Middle frontal gyrus (tissue), 1 donor: ENCODE results near the gene MAP4.
A peak's percentile ranks its signal among the peaks of the same experiment; 100 is the strongest.

ENCODE experiments used
- DNase-seq: peaks from one replicate; pipeline ENCODE4 v3.0.0-alpha.2; 2015; ENCODE audit warnings: low spot score; ENCODE audit errors: extremely low spot score

Gene MAP4

DNA sequence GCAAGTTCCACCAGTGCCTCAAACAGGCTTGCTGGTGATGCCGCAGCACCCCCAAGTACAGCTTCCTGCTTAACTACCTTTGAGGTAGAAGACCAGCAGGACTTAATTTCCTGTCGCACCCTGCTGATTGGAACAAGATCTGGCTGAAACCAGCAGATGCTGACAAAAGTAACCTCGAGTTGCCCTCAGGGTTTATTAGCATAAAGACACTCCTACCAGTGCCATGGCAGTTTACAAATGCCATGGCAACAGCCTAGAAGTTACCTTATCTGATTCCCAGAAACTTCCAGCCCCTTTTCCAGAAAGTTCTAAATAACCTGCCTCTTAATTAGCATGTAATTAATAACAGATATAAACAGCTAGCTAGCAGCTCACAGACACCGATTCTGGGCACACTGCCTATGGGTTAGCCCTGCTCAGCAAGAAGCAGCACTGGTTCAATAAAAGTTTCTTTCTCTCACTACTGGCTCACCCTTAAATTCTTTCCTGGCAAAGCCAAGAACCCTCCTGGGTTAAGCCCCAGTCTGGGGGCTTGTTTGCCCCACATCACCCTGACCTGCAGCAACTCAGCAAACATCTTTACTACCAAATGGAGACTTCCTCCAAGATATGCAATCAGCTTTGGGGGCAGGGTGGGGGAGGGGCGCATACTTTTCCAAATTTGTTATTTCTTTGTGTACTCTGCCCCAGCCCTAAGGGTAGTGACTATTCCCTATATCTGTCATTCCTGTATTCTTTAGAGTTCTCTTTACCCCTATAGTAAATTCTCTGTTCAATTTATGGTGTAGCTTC lies 54.2 kb downstream of the MAP4 start:
- no peak for DNase-seq

DNA sequence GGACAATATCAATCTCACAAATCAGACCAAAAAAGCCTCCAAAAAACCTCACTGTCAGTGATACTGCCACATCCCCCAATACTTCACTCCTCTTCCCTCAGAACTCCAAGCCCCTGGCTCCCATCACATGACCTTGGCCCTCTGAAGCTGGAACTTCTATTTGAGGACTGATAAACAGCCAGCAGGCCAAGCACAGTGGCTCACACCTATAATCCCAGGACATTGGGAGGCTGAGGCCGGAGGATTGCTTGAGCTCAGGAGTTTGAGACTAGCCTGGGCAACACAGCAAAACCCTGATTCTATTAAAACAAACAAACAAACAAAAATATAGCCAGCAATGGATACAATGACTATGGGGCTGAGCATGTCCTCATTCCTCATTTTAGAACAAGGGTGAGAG lies 55.2 kb downstream of the MAP4 start:
- DNase-seq = no peak

DNA sequence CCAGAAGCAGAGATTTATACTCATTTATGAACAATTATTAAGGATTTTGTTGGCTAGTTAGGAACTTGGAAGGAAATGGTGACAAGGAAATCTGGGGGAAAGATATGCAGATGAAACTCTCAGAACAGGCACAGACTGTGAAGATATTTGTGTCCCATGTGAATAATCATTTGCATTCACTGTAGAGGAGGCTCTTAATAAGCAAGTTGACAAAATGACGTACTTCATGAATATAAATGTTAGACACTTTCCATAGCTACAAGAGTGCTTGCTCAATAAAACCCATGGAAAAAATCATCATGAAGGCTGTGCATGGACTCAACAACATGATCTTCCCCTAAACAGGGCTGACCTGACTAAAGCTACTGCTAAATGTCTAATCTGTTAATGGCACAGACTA lies 59.7 kb downstream of the MAP4 start:
- DNase-seq = no peak

DNA sequence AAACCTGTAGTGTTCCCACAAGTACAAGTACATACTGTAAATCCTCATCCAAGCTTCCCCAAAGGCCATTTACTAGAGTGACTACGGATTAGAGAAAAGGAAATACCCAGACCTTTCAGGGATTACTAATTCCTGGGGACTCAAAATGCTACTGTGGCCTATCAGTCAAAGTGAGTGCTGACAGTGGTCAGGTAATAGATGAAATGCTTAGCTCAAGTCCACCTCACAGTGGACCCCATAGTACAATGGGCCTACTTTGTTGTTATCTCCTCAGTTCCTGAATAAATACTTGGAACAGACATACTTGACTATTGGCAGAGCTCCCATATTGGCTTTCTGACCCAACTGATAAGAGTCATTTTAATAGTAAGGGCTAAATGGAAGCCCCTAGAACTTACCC lies 61.6 kb downstream of the MAP4 start:
- DNase-seq = no peak

DNA sequence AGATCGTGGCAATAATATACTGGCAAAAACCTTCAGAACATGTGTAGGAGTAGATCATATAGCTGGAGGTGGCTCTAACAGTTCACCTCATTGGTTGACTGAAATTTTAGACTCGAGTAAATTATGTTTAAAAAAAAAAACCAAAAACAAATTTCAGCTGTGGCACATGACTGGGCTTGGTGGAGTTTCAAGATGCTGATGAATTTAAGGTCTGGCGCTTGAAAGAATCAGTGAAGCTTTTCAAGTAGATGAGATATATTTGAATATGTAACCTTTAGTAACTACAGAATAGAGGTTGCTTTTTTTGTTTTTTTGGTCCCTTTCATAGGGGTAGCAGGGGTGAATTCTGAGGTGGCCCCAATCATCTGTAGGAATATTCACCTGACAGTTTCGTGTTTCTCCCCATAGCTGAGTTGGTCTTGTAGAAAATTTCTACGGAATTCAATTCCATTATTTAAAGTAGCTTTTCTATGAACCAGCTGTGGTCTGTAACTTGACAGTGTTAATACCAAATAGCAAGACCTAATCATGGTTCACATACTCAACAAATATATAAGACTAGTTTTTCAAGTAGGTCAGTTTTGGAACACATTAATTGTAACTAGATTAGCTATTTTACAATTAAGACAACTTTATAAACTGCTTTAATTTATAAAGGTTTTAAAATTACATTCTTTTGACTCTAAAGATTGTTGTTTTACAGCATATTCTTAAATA lies 65.6 kb downstream of the MAP4 start:
- DNase-seq = no peak

DNA sequence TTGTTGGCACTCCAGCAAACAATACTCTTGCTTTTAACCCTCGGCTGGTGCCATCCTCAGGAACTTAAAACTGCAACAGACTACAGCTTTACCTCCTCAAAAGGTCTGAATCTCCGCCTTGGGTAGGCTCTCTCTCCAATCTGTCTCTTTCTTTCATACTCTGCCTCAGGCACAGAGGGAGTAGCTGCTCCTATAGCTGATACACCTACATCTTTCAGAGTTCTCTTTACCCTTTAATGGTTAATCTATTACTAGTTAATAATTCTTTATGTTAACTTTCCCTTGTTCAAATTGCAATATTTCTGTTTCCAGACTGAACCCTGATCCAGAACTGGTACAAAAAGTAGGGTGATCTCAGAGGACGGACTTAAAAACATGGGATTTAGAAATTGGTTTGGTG lies 66.2 kb downstream of the MAP4 start:
- no peak for DNase-seq

DNA sequence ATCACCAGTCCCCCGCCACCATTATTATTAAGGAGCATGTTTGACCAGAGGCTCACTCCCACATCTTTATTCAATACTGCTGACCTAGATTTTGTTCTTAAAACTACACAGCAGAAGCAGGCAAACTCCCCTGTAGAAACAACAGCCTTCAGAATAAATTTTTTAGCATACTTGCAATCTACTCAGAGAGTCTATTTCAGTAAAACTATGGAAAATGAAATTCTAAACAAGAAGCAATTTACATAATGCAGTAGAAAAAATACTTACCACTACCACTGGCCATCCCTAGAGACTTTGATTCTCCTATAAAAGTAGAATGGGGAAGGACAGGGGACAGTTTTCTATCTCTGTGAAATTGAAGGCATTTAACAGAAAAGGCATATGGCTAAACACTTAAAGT lies 76.0 kb downstream of the MAP4 start:
- no peak for DNase-seq

DNA sequence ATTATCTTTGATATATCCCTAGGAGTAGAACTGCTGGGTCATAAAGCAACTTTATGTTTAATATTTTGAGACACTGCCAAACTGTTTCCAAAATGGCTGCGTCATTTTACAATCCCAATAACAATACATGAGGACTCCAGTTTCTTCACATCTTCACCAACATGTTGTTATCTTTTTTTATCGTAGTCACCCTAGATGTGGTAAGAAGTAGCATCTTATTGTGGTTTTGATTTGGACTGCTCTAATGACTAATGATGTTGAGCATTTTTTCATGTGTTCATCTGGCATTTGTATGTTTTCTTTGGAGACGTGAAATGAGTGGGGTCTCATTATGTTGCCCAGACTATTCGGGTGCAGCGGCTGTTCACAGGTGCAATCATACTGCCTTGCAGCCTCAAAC lies 83.8 kb downstream of the MAP4 start:
- DNase-seq = no peak

DNA sequence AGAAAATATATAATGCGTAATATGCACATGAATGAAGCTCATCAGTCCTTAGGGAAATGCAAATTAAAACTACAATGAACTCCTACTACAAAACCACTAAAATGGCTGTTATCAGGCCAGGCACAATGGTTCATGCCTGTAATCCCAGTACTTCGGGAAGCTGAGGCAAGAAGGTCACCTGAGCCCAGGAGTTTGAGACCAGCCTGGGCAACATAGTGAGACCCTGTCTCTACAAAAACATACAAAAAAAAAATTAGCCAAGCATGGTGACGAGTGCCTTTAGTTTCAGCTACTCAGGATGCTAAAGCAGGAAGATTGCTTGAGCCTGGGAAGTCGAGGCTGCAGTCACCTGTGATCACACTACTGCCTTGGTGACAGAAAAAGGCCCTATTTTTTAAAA lies 85.2 kb downstream of the MAP4 start:
- DNase-seq = no peak

DNA sequence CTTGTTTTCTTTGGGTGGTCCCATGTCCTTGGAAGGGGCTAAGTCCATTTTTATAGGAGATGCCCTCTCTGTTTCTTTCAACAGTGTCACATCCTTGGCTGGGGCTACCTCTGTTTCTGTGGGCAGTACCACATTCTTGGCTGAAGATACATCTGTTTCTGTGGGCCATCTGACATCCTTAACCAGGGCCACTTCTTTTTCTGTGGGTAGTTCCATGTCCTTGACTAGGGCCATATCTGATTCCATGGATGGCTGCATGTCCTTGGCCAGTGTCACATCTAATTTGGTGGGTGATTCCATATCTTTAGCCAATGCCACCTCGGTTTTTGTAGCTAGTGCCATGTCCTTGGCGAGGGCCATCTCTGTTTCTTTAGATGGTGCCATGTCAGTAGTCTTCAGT lies 99.5 kb downstream of the MAP4 start:
- DNase-seq = no peak

DNA sequence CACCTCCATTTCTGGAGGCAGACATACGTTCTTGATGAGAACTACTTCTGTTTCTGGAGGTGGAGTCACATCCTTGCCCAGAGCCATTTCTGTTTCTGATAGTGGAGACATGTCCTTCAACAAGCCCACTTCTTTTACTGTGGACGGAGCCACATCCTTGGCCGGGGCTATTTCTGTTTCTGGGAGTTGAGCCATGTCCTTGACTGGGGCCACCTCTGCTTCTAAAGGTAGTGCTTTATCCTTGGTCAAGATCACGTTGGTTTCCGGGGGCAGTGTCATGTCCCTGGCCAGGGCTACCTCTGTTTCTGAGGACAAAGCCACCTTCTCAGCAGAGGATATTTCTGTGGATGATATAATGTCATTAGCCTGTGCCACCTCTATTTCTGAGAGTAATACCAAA lies 100.0 kb downstream of the MAP4 start:
- no peak for DNase-seq

DNA sequence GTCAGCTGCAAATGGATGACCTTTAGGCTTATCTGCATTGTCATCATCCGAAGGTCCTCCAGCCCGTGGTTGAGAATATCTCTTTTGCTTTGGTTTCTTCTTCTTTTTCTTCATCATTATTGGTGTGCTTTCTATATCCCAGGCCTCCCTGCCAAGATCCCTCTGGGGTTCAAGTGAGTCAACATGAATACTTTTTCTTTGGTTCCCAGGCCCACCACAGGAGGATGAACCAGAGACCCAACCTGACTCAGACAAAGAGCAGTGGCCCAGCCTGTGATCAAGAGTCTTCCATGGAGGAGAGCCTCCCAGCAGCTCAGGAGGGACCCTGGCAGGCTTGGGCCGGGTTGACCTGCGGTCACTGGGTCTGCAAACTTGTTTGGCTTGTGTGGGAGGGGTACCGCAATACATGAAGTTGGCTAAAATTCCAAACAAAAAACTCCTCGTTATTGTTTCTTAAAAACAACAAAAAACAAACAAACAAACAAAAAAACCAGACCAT lies 104.2 kb downstream of the MAP4 start:
- no peak for DNase-seq

DNA sequence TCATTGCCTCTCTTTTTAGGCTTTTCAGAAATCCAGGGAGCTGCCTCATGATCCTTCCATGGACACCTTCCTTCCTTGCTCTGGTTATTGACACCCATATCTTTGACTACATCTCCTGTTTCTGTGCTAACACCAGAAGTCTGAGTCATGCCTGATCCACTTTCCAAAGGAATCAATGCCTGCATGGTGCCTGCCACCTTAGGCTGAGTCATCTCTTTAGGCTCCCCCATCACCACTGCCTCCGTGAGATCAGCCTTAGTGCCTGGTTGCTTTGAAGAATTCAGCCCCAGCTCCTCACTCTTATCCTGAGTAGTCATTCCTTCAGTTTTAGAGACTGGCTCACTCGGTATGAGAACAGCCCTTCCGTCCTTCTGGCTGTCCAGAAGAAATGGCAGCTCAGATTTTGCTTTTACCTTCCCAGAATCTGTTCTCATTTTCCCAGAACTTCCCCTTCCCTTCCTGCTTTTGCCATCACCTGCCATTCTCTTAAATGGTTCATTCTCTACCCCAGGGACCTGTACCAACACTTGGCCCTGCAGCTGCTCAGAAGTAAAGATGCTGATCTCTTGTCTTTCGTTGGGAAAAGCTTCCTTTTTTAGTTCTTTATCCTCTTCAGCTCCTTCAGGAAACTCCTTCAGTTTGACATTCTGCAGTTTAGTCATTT lies 105.3 kb downstream of the MAP4 start:
- no peak for DNase-seq

DNA sequence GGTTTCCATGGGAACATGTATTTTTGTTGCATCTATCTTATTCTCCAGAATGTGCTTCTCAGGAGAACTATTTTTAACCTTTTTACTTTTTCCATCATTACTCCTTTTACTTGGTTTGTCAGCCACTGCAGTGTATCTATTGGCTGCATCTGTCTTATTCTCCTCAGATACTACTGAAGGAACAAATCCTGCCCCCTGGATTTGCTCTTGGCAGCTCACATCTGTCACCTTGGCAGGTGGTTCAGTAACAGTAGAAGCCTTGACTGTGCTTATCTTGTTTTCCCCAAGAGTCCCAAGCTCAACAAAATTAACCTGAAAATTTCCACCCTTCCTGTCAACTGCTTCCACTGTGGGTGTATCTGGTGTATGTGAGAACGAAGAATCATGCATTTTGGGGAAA lies 106.0 kb downstream of the MAP4 start:
- DNase-seq = no peak

DNA sequence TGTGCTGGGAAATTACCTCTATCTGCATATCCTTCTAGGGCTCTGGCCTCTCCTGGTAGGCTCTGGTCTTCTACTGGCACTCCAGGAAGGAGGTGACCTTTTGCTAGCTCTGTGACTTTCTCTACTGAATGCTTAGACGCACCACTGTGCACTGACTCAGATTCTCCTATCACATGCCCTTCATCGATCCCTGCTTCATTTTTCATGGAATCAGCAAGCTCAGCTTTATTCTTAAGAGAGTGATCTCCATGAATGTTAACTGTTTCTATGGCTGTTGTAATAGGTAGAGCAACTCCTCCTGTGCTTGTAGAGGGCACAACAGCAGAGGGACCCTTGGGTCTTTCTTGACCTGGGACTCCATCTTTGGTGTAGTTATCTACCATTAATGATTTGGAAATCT lies 106.6 kb downstream of the MAP4 start:
- no peak for DNase-seq

DNA sequence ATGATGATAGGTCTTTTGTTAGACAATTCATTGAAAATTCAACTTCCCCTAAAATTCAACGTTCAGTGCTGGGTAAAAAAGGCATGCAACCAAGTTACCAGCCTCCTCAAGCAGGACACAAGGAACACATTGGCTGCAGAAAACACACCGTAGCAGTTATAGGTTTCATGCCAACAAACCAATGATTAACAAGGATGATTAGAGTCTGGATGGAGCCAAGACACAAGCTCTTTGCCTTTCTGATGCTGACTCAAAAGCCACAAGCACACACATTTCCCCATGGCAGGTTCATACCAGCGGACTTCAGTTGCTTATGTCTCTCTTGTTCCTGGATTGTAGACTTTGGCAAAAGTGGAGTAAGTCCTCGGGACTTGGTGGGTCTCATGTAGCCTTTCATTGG lies 107.5 kb downstream of the MAP4 start:
- DNase-seq = no peak

DNA sequence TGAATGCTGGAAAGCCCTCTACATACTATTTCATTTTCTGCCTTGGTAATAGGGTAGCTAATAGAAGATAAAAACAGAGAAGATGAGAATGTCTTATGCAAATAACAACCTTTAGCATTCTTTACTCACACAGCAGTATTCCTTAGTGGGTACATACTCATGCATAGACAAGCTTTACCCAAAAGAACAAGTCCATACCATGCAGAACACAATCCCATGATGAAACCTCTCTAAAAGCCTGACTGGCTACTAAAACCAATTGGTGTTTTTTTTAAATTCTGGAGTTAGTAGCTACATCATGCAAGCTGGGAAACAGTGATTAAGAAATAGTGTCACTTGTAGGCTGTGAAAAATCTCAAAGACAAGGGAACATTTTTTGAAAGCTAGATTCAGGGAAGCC lies 108.4 kb downstream of the MAP4 start:
- DNase-seq = no peak

DNA sequence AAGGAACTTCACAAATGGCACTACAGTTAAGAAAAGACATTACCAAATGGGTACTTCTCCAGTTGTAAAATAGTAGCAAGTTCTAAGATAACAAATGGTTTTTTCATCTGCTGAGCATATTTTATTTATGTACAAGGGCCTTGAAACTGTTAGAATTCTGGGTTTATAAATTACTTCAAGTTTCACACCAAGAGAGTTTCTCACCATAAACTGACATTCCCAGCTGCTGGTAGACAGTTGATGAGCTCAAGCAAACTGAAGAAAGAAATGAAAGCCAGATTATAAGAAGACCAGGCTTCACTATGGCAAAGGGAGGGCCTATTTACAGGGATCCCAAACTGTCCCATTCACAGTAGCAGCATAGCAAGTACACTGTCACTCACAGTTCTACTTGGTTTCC lies 113.5 kb downstream of the MAP4 start:
- peak; percentile 12 for DNase-seq

DNA sequence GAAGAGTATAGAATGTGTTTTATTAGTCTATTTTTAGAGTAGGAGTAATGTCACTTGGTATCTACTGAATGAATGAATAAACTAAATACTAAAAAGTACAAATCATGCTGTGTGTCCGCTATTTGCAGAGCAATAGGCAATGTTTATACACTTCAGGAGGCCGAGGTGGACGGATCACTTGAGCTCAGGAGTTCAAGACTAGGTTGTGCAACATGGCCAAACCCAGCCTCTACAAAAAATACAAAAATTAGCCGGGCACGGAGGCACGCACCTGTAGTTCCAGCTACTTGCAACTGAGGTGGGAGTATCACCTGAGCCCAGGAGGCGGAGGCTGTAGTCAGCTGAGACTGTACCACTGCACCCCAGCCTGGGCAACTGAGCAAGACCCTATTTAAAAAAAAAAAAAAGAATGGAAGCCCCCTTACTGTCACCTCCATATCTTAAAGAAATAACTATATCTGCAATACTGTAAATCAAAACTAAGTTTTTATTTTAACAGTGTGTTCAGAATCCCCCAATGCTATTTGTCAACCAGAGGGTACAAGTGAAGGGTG lies 114.9 kb downstream of the MAP4 start:
- DNase-seq = no peak

DNA sequence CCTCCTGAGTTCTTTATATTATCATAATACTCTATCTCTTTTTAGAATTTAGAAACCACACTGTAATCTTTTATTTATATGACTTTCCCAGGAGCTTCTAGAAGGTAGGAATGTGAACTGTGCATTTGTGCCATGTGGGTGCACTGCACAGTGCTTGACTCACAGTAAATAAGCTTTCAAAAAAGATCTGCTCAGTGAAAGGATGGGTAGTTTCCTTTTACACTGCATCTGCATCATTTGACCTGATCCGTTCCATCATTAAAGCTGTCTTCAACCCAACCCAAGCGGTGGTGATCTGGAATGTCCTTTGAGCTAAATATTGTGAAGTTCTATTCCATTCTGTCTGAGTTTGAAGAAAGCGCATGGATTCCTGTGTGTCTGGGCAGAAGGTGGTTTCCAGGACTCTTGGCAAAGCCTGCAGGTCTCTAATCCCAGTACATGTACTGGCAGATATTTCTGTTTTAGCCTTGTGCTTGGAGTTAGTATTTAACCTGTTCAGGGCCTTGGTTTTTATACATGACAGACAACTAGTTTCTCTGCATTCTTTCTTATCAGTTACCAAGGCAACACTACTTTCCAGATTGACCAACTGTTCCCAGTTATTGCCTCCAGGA lies 116.6 kb downstream of the MAP4 start:
- DNase-seq = no peak

DNA sequence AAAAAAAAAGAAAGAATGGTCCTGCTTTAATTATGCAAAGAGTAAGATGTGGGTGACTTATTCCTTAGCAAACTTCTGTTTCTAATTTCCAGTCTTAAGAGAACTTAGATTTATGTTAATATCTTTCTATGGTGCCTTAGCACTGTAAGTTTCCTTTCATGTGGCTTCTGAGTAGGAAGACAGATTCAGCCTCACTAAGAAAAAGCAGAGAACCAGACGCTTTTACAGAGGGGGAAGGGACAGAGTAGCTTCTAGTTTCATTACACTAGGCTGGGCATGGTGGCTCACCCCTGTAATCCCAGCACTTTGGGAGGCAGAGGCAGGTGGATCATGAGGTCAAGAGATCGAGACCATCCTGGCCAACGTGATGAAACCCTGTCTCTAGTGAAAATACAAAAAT lies 118.3 kb downstream of the MAP4 start:
- no peak for DNase-seq

DNA sequence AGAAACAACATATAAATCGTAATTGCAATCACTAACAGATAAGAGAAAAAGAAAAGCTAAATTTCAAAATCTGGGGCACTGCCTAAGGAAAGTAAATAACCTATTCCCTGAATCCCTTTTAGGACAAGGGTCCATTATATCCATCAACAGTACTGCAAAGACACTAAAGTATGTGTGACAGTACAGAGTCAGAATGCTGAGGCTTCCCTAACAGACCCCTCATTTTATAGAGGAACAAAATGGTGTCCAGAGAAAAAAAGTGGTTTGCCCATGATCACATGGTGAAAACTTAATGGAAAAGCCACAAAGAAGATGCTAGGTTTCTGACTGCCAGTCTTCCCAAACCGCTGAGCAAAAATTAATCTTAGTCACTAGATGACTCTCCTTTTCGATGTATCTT lies 119.5 kb downstream of the MAP4 start:
- DNase-seq = no peak
